Measurements from ENCODE around the gene GALNT18. TPM values are rescaled to one million over a fixed set of nuclear protein-coding genes. Genes with fewer than 3 reads are reported as not detected.

Gene GALNT18
- total RNA-seq, 2 donors from 2014 or later, result 20.1 to 21.5 TPM

DNA sequence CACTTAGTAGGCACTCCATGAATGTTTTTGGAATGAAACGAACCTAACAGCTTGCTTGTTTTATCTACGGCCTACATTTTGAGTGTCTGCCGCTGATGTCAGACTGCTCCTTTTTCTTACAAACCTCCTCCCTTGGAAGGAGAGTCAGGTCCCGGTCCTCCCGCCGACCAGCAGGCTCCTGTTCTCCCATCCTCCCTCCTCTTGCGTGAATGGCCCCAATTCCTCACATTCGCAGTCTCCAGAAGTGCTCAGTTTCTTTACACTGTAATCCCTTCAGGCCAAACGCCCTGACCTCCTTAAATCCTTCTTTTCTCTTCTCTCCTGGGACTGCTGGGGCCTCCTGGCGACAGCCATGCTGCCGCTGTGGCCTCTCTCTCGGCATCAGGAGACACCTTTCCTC is 186.2 kb downstream of the GALNT18 start:
- intact Hi-C loops (cut with DNase I), result no loop called here
- no peak for ATAC-seq
- DNase-seq, result no peak

DNA sequence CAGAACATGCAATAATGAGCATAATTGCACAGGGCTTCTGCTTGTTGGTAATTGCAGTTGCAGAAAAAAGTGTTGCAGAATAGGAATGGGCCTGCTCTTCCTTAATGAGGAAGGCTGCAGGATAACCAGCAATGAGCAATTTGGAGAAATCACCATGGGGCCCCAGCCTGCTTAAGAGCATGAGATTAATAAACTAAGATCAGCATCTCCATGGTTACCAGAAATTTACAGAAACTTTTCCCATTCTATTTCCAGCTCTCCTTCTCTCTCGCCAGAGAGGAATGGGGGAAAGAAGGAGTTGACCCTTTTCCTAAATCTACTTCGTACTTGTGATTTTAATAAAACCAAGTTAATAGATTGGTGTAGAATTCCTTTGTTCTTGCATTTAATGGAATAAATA is 187.8 kb downstream of the GALNT18 start:
- ATAC-seq (no peak), DNase-seq (no peak)
- intact Hi-C loops (cut with DNase I), result no loop called here

DNA sequence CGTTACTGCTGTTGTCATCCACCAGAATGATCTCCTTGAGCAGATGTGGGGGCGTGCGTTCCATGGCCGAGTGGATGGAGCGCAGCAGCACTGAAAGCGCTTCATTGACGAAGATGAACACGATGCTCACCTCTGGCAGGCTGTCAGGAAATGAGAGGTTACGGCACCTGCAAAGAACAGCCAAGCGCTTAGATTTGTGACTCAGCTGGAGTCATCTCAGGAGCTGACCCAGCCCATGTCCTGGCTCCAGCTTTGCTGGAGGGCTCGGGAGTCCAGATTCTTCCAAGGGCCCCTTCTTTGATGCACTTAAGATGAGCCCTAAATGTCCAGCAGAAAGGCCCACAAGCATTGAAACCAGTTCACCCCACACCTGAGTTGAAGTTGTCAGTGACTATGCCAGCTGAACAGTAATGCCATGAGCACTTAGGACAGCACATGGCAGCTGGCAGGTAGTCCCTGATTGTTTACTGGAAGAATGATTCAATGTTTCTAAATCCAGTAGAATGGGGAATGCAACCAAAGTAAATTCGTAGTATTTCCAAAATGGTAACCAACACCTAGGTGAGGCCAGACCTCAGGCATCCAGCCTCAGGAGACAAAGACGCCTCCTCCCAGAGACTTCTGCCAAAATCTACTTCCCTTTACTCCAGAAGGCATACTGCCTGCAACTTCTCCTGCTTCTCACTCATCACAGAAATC is 189.0 kb downstream of the GALNT18 start:
- ATAC-seq (no peak), DNase-seq (no peak)
- intact Hi-C loops (cut with DNase I), result no loop called here

DNA sequence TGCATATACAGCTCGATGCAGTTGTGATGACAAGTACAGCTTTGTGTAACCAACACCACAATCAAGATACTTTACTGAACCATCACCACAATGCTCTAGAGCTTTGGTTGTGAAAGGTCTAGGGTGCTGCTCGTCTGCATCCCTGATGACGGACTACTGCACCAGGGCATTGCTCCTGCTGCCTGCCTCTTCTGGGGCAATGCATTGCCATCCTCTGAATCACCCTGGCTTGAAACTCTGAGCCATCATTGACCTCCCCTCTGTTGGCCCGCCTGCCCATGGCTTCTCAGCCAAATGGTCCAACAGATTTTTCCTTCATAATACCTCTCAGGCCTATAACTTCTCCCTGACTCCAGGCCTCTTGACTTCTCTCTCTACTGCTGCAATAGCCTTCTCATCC is 191.4 kb downstream of the GALNT18 start:
- intact Hi-C loops (cut with DNase I), result no loop called here
- no peak for DNase-seq

DNA sequence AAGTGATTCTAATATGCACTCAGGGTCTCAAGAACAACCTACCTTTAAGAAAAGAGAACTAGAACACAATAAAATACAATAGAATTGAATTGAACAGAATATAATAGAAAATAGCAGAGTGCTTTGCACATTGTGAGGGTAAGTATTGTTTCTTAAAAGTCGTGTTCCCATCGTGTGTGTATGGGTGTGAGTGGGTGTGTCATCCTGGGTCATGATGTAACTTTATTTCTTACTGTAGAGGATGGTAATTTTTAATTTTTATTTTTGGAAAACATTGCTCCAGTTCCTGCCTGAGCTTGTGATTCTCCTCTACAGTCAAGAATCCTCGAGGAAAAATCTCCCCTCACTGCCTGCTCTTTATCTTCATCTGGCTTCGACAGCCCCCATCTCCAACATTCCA is 193.1 kb downstream of the GALNT18 start:
- no peak for ATAC-seq
- intact Hi-C loops (cut with DNase I), result no loop called here

More for the DNA sequence above, 191.4 kb downstream of the GALNT18 start:
- no peak for ATAC-seq

DNA sequence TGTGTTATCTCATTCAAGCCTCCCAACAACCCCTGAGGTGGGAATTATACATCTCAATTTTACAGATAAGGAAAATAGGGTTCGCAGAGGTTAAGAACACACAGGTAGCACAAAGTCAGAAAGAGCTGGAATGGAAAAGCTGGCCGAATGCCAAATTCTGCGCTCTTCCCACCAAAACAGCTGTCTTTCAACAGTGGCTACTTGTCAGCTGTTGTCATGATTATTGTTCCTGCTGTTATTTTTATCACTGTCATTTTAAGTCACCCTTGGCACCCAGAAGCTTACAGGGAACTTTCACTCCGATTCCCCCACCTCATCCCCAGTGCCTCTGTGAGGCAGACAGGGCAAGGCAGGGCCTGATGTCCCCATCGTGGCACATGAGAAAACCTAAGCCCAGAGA is 194.3 kb downstream of the GALNT18 start:
- ATAC-seq, result peak; percentile 42 to 43
- DNase-seq, result no peak
- intact Hi-C loops (cut with DNase I), result no loop called here

More for the DNA sequence above, 193.1 kb downstream of the GALNT18 start:
- no peak for DNase-seq

DNA sequence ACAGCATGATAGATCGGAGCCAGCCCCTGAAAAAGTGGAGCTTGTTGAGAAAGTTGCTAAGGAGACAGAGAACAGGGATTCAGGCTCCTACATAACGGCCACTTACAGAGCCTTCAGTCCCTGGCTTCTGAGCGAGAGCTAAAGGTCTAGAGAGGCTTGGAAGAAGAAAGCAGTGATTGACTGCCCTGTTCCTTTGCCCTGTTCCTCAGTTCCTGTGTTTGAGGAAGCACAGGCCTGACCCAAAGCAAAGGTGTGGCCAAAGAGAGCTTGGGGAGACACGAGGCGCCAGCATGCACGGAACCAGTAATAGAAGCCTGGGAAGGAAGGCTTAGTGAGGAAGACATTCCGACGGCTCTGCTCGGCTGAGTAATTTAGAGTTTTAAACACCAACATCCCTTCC is 194.7 kb downstream of the GALNT18 start:
- no peak for DNase-seq
- ATAC-seq, result peak; percentile 39 to 44
- intact Hi-C loops (cut with DNase I), result no loop called here

DNA sequence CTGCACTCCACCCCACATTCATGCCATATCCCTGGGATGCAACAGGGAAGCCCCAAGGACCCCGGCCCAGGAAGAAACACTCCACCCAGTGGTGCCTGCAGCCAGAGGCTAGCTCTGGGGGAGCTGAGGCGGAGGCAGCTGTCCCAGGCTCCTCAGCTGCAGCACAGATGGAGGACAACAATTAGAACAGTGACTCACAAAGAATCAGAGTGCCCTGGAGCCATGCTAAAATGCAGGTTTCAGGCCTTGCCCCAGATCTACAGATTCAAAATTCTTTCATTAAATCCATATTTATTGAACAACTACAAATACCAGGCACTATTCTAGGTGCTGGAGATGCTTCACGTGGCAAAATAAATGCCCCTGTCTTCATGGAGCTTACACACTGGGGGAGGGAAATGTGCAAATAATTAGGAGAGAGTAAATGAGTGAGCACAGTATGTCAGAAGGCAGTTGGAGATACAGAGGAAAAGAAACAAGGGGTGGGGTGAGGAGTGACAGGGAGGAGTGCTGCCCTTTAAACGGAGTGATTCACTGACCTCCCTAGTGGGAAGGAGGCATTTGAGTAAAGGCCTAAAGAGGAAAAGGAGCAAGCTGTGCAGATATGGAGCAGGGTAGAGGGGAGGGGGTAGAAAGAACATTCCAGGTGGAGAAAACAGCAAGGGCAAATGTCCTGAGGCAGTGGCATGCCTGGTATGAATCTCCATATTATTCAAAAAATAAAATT is 195.4 kb downstream of the GALNT18 start:
- intact Hi-C loops (cut with DNase I), result no loop called here
- ATAC-seq, result peak in 1 of 2 donors; percentile 58
- DNase-seq, result no peak

DNA sequence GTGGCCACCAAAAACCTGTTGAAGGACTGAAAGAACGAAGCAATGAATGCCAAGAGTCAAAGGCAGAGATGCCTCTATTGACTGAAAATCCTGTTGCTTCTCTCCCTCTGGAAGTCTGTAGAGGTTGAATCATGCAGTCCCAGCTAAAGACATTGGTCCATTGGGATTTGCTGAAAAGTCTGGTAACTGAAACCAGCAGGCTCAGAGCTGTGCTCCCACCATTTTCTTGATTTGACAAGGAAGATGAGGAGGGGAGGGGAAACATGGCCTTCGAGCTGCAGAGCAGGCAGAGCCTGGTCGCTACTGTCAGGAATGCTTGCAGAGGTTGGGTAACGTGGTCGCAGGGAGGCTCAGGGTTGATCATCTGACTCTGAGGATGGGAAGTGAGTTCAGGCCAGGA is 196.0 kb downstream of the GALNT18 start:
- ATAC-seq, result no peak
- DNase-seq, result no peak
- intact Hi-C loops (cut with DNase I), result no loop called here

DNA sequence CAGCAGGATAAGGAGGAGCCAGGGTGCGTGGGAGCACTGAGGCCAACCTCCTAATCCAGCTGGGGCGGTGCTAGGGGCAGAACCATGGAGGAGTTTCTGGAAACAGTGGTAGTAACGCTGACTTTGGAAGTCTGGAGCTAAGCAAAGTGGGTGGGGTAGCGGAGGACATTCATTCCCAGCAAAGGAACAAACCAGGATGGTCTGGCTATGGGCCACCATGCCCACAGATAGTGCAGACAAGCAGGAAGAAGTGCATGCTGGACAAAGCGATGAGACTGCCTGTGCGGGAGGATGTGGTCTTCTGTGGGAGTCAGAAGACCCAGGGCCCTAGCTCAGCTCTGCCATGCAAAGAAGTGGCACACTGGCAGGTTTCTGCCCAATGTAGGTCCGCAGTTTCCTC is 197.1 kb downstream of the GALNT18 start:
- no peak for DNase-seq
- intact Hi-C loops (cut with DNase I), result no loop called here
- no peak for ATAC-seq

DNA sequence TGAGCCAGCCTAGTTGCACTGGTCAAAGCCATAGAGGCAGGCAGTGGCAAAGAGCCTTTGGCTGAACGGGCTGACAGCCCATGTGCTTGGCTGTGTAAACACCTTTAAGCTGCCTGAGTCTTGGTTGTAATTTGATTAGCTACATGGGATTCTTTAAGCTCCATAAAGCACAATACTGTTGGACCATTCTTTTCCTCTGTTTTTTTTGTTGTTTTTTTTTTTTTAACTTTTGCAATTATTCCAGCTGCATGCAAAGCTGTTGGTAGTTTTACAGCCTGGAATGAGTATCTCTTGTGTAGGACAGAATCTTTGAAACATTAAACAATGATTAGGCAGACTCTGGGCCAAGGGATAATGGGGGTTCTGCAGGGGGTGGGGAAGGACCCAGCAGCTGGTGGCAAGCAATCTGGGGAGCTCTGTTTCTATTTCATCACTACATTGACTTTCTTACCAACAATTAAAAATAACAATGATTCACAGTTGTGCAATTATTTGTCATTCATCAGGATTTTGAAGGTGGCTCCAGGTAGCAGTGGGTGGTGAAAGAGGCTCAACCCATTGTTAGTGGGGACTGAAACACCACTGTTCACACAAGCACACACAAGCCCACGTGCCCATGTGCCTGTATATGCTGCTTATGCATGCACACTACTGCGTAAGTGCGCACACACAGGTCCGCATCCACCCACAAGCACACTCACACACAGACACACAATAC is 199.2 kb downstream of the GALNT18 start:
- DNase-seq, result no peak
- no peak for ATAC-seq
- intact Hi-C loops (cut with DNase I), result no loop called here

DNA sequence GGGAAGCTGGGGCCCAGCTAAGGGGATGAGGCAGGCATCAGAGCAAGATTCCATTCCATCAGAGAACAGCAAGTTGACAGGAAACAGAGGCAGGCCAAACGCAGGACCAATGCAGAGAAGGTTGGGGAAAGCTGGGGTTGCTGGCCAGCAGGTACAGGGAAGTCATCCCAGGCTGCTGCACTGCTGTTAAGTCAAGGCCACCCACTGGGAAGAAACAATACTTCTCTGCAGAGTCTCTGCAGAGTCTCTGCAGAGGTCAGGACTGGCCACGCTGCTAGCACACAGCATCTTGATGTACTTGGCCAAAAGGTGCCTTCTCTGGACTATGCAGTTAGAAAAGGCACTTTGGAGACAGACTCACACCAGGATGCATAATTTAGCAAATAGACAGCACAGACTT is 200.3 kb downstream of the GALNT18 start:
- no peak for ATAC-seq
- intact Hi-C loops (cut with DNase I), result no loop called here
- DNase-seq, result no peak

DNA sequence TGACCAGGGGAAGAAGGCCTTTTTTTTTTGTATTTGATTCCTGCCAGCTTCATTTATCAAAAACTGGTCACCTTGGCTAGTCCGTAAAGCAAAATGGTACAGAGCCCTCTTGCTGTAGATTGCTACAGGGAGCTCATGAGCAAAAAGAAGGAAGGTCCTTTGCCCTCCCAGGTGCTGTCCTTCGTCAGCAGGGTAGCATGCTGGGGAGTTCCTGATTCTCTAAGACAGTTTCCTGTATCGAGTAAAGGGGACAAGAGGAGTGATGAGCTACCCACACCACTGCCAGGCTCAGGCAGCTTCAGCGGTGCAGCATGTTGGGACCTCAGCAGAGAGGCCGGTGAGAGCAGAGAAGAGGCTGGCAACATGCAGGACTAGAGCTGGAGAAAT is 200.9 kb downstream of the GALNT18 start:
- DNase-seq (no peak), ATAC-seq (no peak)
- intact Hi-C loops (cut with DNase I), result no loop called here

DNA sequence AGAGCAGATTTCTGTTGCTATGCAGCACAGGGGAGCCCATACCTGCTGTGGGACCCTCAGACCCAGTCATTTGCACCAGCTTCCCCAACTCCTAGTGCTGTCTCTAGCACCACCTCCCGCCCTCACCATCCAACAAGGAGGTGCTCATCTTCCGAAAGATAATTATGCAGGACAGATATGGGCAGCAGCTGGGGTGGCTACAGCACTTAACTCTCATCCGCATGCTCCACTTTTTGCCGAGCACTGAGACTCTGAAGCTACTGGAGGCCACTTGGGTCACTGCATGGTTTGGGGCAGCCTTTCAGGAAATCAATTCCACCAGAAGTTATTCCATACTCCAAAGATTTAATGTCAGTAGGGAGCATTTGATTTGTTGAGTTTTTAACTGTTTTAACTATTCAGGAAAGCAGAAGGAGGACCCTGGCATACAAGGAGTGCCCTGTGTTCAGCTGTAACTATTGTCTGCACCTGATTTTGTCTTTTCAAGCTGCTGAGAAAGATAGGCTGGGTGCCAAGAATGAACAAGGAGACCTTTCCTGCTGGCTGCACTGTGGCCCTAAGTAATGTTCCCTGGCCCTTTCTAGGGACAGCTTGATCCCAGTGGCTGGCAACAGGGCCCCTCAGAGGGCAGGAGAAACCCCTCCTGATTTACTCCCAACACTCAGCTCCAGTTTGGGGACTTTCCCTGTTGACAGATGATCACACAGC is 201.5 kb downstream of the GALNT18 start:
- DNase-seq, result no peak
- ATAC-seq, result peak; percentile 16 to 48
- intact Hi-C loops (cut with DNase I), result no loop called here

DNA sequence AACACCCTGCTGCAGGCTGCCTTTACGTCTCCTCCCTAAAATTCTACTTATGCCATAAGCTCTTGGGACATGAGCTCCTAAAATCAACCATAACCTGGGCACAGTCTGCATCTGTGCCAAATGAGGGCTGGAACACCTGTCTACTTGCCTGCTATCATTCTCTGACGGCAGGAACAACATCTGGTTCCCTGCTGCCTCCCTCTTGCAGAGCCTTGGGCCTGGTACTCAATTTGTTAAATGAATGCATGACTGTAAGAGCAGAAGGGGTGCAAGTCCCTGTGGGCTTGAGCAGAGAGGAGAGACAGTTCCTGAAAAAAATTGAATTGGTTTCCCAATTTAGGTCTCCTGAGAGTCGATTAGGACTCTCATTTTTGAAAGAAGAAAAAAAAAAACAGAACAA is 202.1 kb downstream of the GALNT18 start:
- intact Hi-C loops (cut with DNase I), result loop anchor here in 1 of 2 donors (10.0 kb wide), 1 partner anchor 365 kb away; no protein-coding TSS in a partner anchor
- DNase-seq (no peak), ATAC-seq (no peak)

DNA sequence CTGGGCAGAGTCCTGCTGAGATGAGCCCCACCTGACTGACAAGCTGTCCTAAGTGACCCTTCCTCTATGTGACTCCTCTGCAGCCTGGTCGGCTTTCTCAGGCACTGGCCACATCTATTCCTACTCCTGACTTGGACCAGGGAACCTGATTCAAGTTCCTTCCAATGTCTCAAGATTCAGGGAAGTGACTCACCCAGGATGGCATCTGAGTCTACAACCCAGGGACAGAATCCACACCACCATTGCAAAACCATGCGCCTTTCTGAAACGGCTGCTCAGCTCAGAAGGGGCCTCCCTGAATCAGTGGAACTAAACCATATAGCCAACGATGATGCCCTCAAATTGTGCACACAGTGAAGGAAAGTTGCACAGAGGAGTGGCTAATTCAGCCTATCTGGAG is 204.9 kb downstream of the GALNT18 start:
- ATAC-seq, result peak in 1 of 2 donors; percentile 10
- intact Hi-C loops (cut with DNase I), result loop anchor here in 1 of 2 donors (10.0 kb wide), 1 partner anchor 368 kb away; no protein-coding TSS in a partner anchor
- no peak for DNase-seq

DNA sequence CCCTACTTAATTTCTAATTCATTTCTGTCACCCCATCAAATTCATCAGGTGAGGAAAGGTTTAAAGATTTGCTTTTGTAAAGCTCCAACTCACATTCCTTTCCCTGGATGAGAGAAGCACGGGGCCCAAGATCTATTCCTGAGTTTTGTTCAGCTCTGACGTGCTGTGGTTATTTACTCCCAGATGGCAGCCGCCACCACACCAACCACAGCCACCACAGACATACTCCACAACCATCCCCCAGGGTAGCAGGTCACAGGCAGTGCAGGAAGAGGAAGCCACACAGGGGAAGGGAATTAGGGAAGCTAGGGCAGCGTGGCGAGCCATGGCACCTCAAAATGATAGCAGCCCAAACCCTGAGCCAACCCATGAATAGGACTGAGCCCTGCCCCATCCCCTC is 205.3 kb downstream of the GALNT18 start:
- DNase-seq (peak; percentile 44), ATAC-seq (peak; percentile 27 to 37)
- intact Hi-C loops (cut with DNase I), result loop anchor here in 1 of 2 donors (10.0 kb wide), 1 partner anchor 368 kb away; no protein-coding TSS in a partner anchor

DNA sequence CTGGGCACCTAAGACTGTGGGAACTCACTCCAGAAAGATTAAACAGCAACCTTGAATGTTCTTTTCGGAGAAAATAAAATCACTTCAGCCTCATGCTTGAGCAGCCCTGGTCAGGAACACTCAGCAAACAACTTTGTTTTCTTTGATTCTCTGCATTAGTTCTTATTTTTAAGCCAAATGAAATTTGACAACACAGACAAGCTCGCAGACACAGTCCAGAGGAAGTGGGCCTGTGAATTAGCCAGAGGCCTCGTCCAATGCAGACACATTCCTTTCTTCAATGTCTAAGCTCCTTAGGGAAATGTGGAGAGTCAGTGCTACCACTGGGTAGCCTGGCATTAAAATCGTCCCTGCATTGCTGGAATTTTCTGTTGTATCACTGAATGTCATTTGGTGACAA is 205.9 kb downstream of the GALNT18 start:
- intact Hi-C loops (cut with DNase I), result loop anchor here in 1 of 2 donors (10.0 kb wide), 1 partner anchor 369 kb away; no protein-coding TSS in a partner anchor
- DNase-seq (no peak), ATAC-seq (peak; percentile 33 to 34)

DNA sequence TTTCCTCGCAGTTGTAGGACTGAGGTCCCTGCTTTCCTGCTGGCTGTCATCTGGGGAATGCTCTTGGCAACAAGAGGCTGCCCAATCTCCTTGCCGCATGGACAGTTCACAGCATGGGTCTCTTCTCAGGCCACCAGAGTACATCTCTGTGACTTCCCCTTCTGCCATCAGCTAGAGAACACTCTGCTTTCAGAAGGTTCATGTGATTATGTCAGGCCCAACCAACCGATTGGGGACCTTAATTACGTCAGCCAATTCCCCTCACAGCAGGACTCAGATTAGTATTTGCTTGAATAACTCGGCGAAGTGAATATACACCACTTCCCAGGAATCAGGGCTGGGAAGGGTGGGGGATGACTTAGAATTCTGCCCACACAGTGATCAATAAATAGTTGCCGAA is 206.8 kb downstream of the GALNT18 start:
- intact Hi-C loops (cut with DNase I), result loop anchor here in 1 of 2 donors (10.0 kb wide), 1 partner anchor 370 kb away; no protein-coding TSS in a partner anchor
- ATAC-seq (no peak), DNase-seq (no peak)

All from left cardiac atrium (tissue), 4 donors.